HCT116 (cell line): Measurements from ENCODE around the gene TXLNB. TPM values are rescaled to one million over a fixed set of nuclear protein-coding genes. Genes with fewer than 3 reads are reported as not detected.

Experiments
- ATAC-seq: fragments of 200-7000 bp; cut with Tn5 transposase; 2 replicates; pipeline ENCODE4 v1.9.1; 2020; ENCODE audit warnings: mild to moderate bottlenecking, moderate library complexity
- BruUV-seq: library from RNA; stranded (reverse); fragments of 400-500 nt; replicated peaks from 2 replicates; lab custom pipeline; 2021; lab: Mats Ljungman, UMichigan
- CTCF ChIA-PET: fragments of 300-600 bp; sonication (Branson Sonifier 250); formaldehyde crosslinking; loops from one replicate; lab custom pipeline; 2021; ENCODE audit warnings: antibody characterized with exemption; lab: Charles Lee
- POLR2A ChIA-PET: fragments of 300-600, 350-600 bp; sonication (Branson Sonifier 250); formaldehyde crosslinking; loops from one replicate; lab custom pipeline; 2021; ENCODE audit warnings: antibody characterized with exemption; lab: Charles Lee
- RAD21 ChIA-PET, 2 experiments: fragments of 300-600 bp; sonication (Branson Sonifier 250); formaldehyde crosslinking; loops; one replicate each; lab custom pipeline; 2023; ENCODE audit warnings: low total read pairs in 2 of 2; ENCODE audit not compliant: uncharacterized antibody in 2 of 2, unreplicated experiment in 2 of 2, low non-redundant PET in 1 of 2; lab: Charles Lee
- DNase-seq: peaks from one replicate; pipeline ENCODE4 v3.0.0-alpha.2; 2010; ENCODE audit warnings: low read depth, low spot score
- H2AFZ ChIP-seq: fragments of 200-600 bp; shearing (Covaris generic), sonication (generic); 2 replicates; pipeline ENCODE4 v1.6.1; 2017; ENCODE audit warnings: low read depth, mixed run types, mixed read lengths, antibody characterized with exemption, low read length; ENCODE audit not compliant: poor library complexity, severe bottlenecking
- H3K27ac ChIP-seq: 2 replicates; pipeline ENCODE4 v1.5.1; 2012; ENCODE audit warnings: low read depth, low read length
- H3K27me3 ChIP-seq: fragments of 200-600 bp; sonication (generic); 2 replicates; pipeline ENCODE4 v1.6.1; 2016; ENCODE audit warnings: mixed run types, low read length, mixed read lengths; ENCODE audit not compliant: insufficient read depth
- H3K36me3 ChIP-seq, 2 experiments: fragments of 200-500 bp in 1 of 2; fragments of 200-600 bp in 1 of 2; sonication (Bioruptor generic) in 1 of 2; sonication (generic) in 1 of 2; 2 replicates each; pipeline versions ENCODE4 v1.5.1 to v1.6.1; 2014 to 2016; ENCODE audit warnings: low read length in 2 of 2, inconsistent platforms in 1 of 2, mixed read lengths in 1 of 2, mixed run types in 1 of 2; ENCODE audit not compliant: insufficient read depth in 2 of 2, control insufficient read depth in 1 of 2
- H3K4me1 ChIP-seq, 2 experiments: fragments of 200-600 bp in 1 of 2; sonication (generic) in 1 of 2; 2 replicates each; pipeline versions ENCODE4 v1.5.1 to v1.6.1; 2012 to 2017; ENCODE audit warnings: low read length in 2 of 2, inconsistent platforms in 1 of 2, mild to moderate bottlenecking in 1 of 2, mixed read lengths in 1 of 2, mixed run types in 1 of 2, moderate library complexity in 1 of 2; ENCODE audit not compliant: insufficient read depth in 2 of 2, control insufficient read depth in 1 of 2
- H3K4me2 ChIP-seq: fragments of 200-600 bp; sonication (generic); 2 replicates; pipeline ENCODE4 v1.6.1; 2017; ENCODE audit warnings: mixed run types, low read length, mixed read lengths
- H3K4me3 ChIP-seq, 2 experiments: fragments of 200-600 bp in 1 of 2; sonication (generic) in 1 of 2; replicated peaks in 1 of 2; 2 replicates each; pipeline ENCODE4 v1.5.1; 2011 to 2016; ENCODE audit warnings: low read length in 2 of 2, control low read depth in 1 of 2, low read depth in 1 of 2, mild to moderate bottlenecking in 1 of 2, mixed read lengths in 1 of 2, mixed run types in 1 of 2
- H3K79me2 ChIP-seq: fragments of 200-600 bp; sonication (generic); 2 replicates; pipeline ENCODE4 v1.6.1; 2017; ENCODE audit warnings: mild to moderate bottlenecking, mixed run types, low read length, moderate library complexity, mixed read lengths; ENCODE audit not compliant: insufficient read depth
- H3K9ac ChIP-seq: fragments of 200-600 bp; sonication (generic); 2 replicates; pipeline ENCODE4 v1.6.1; 2016; ENCODE audit warnings: low read length, mixed read lengths
- H3K9me2 ChIP-seq: fragments of 200-600 bp; sonication (generic), shearing (Covaris generic); 2 replicates; pipeline ENCODE4 v1.6.1; 2017; ENCODE audit warnings: mixed run types, mild to moderate bottlenecking, moderate library complexity; ENCODE audit not compliant: insufficient read depth
- H3K9me3 ChIP-seq, 2 experiments: fragments of 200-500 bp in 1 of 2; fragments of 200-600 bp in 1 of 2; sonication (Bioruptor generic) in 1 of 2; sonication (generic) in 1 of 2; 2 replicates each; pipeline ENCODE4 v1.6.1; 2014 to 2017; ENCODE audit warnings: low read length in 2 of 2, mixed read lengths in 2 of 2, inconsistent platforms in 1 of 2, low read depth in 1 of 2, mild to moderate bottlenecking in 1 of 2, mixed run types in 1 of 2, moderate library complexity in 1 of 2; ENCODE audit not compliant: control insufficient read depth in 1 of 2, insufficient read depth in 1 of 2
- H4K20me1 ChIP-seq: fragments of 200-600 bp; sonication (generic), shearing (Covaris generic); 2 replicates; pipeline ENCODE4 v1.6.1; 2017; ENCODE audit warnings: mixed run types, mild to moderate bottlenecking, moderate library complexity; ENCODE audit not compliant: insufficient read depth
- ATF3 ChIP-seq: IDR thresholded peaks from 2 replicates; pipeline ENCODE4 v1.6.1; 2012
- CEBPB ChIP-seq: IDR thresholded peaks from 2 replicates; pipeline ENCODE4 v1.6.1; 2012; ENCODE audit warnings: low read depth
- EGR1 ChIP-seq: IDR thresholded peaks from 2 replicates; pipeline ENCODE4 v1.6.1; 2012; ENCODE audit warnings: low read depth
- ELF1 ChIP-seq: IDR thresholded peaks from 2 replicates; pipeline ENCODE4 v1.6.1; 2012; ENCODE audit warnings: low read depth, borderline replicate concordance
- EZH2 ChIP-seq: fragments of 200-600 bp; sonication (generic); IDR thresholded peaks from 2 replicates; pipeline ENCODE4 v1.6.1; 2017; ENCODE audit warnings: antibody characterized with exemption, mixed run types
- EZH2phosphoT487 ChIP-seq: fragments of 200-600 bp; IDR thresholded peaks from 2 replicates; pipeline ENCODE4 v1.6.1; 2018; ENCODE audit warnings: antibody characterized with exemption, borderline replicate concordance
- POLR2A ChIP-seq: IDR thresholded peaks from 2 replicates; pipeline ENCODE4 v1.7.0; 2011; ENCODE audit warnings: borderline replicate concordance; ENCODE audit not compliant: insufficient read depth, insufficient read length; ENCODE audit errors: extremely low read depth
- POLR2AphosphoS5 ChIP-seq: IDR thresholded peaks from 2 replicates; pipeline ENCODE4 v1.6.1; 2011; ENCODE audit warnings: mild to moderate bottlenecking, low read depth, low read length, moderate library complexity
- REST ChIP-seq: IDR thresholded peaks from 2 replicates; pipeline ENCODE4 v1.6.1; 2012; ENCODE audit warnings: low read depth
- SIN3A ChIP-seq: IDR thresholded peaks from 2 replicates; pipeline ENCODE4 v1.6.1; 2012; ENCODE audit warnings: low read depth
- SP1 ChIP-seq: IDR thresholded peaks from 2 replicates; pipeline ENCODE4 v1.6.1; 2012; ENCODE audit warnings: low read depth
- ZBTB33 ChIP-seq: IDR thresholded peaks from 2 replicates; pipeline ENCODE4 v1.6.1; 2011; ENCODE audit warnings: mild to moderate bottlenecking, low read length, moderate library complexity; ENCODE audit not compliant: insufficient replicate concordance; ENCODE audit errors: extremely low read depth
- ZFX ChIP-seq: fragments of 450-650 bp; IDR thresholded peaks from 2 replicates; pipeline ENCODE4 v1.6.1; 2017
- ZNF274 ChIP-seq: fragments of 200-500 bp; sonication (Bioruptor generic); IDR thresholded peaks from 2 replicates; pipeline ENCODE4 v1.6.1; 2014; ENCODE audit warnings: mild to moderate bottlenecking, low read depth, low read length, inconsistent platforms
- intact Hi-C: fragments of 100-400 bp; cut with micrococcal nuclease; formaldehyde crosslinking; loops from 2 replicates; pipeline ENCODE4 v1.10.0; 2022
- total RNA-seq: library from RNA; stranded (reverse); gene quantifications from one replicate; pipeline ENCODE4 v1.2.1, GENCODE V29; 2021; ENCODE audit not compliant: unreplicated experiment

The TXLNB gene
- total RNA-seq, 1 experiment from 2014 or later: 0.05 TPM

- no peak for TF ChIP-seq ZBTB33
- TF ChIP-seq ELF1: no peak
- no peak for TF ChIP-seq SIN3A
- TF ChIP-seq EZH2: no peak
These were observed 49.1 kb downstream of the TXLNB start (continued) for GRCh38 chr6:139242457-139243240.

GRCh38 chr6:139240161-139241010, 51.4 kb downstream of the TXLNB start:
- Histone ChIP-seq H3K27ac (no peak overlapping the region), H3K9me3 (no peaks in the 10 kb centered on the region), H3K36me3 (no peaks in the 10 kb centered on the region), H3K9me2 (no peaks in the 10 kb centered on the region), H3K4me2 (no peak overlapping the region), H3K4me1 (no peaks in the 10 kb centered on the region), H3K4me3 (no peak overlapping the region), H3K27me3 (no peaks in the 10 kb centered on the region), H4K20me1 (no peaks in the 10 kb centered on the region), H2AFZ (peak overlapping the region; percentile 27), H3K9ac (no peak overlapping the region), H3K79me2 (no peaks in the 10 kb centered on the region)
- DNase-seq: no peak
- ATAC-seq: no peak
- intact Hi-C loops: no loop called here
- ChIA-PET POLR2A (no interaction called here), CTCF (interaction anchor here (1.7 kb wide), 1 partner anchor 10 kb away, joined by 6 read pairs; no protein-coding TSS in a partner anchor), RAD21 (no interaction called here)
- BruUV-seq: no TSS peak
- no peak for TF ChIP-seq POLR2AphosphoS5
- TF ChIP-seq REST: no peak
- TF ChIP-seq ZBTB33: no peak
- TF ChIP-seq SIN3A: no peak
- no peak for TF ChIP-seq CEBPB
- no peak for TF ChIP-seq POLR2A
- TF ChIP-seq ZNF274: no peak
- no peak for TF ChIP-seq ZFX
- no peak for TF ChIP-seq ATF3
- TF ChIP-seq EZH2phosphoT487: no peak
- no peak for TF ChIP-seq EGR1
- no peak for TF ChIP-seq SP1
